ENCODE results near the gene CXCR6. TPM values are rescaled to one million over a fixed set of nuclear protein-coding genes. Genes with fewer than 3 reads are reported as not detected.

The CXCR6 gene
- total and polyA plus RNA-seq, 2 of the 8 experiments (the other 6 are each of a cell fraction or from before 2014, with no cell fraction given) = not detected

- Histone ChIP-seq H2BK15ac (ENCODE audit: low read length) (no peak overlapping the region), H4K91ac (replicated peaks; ENCODE audit: insufficient read length, low read length) (no peak overlapping the region), H3K14ac (ENCODE audit: insufficient read length) (no peak overlapping the region), H2AFZ (ENCODE audit: low read length) (no peak overlapping the region), H3K27ac (ENCODE audit: low read depth, low read length) (no peak overlapping the region), H2AK5ac (ENCODE audit: low read depth, low read length) (no peak overlapping the region), H2BK120ac (replicated peaks; ENCODE audit: low read depth, low read length) (no peak overlapping the region), H3K27me3 (replicated peaks in 1 of 4; ENCODE audit: control insufficient read depth in 3 of 4, extremely low read depth in 1 of 4, insufficient read depth in 3 of 4, low read length in 3 of 4) (no peaks in the 10 kb centered on the region), H3K36me3 (ENCODE audit: control insufficient read depth in 2 of 4, insufficient read depth in 4 of 4, low read length in 3 of 4) (peaks cover 25 to 57% (median 46%) of the 10 kb centered on the region in 4 experiments), H3K56ac (replicated peaks; ENCODE audit: insufficient read length, low read depth, low read length) (no peak overlapping the region), H3K4me3 (ENCODE audit: extremely low read depth in 1 of 4, insufficient read depth in 2 of 4, low read depth in 3 of 4, low read length in 4 of 4) (no peak overlapping the region), H3K79me1 (ENCODE audit: low read depth, low read length) (no peaks in the 10 kb centered on the region), H3K9me3 (ENCODE audit: insufficient read depth in 2 of 2, low read depth in 1 of 2, low read length in 1 of 2) (no peaks in the 10 kb centered on the region), H3K4me2 (ENCODE audit: insufficient read depth in 1 of 2, low read depth in 2 of 2, low read length in 2 of 2) (no peak overlapping the region), H4K20me1 (replicated peaks in 1 of 2; ENCODE audit: control insufficient read depth in 1 of 2, insufficient read depth in 2 of 2, low read length in 2 of 2) (peaks cover 0 to 8% of the 10 kb centered on the region in 2 experiments), H3K23ac (ENCODE audit: insufficient read length) (no peak overlapping the region), H2BK12ac (ENCODE audit: low read depth, low read length) (no peak overlapping the region), H4K5ac (ENCODE audit: insufficient read length, low read depth, low read length) (no peak overlapping the region), H3K9ac (replicated peaks in 1 of 4; ENCODE audit: extremely low read depth in 1 of 4, low read depth in 3 of 4, low read length in 3 of 4) (no peak overlapping the region), H2BK20ac (ENCODE audit: low read length) (no peak overlapping the region), H4K8ac (ENCODE audit: extremely low read depth, insufficient read depth, low read length) (no peak overlapping the region; the same call in 1 of the 2 replicates), H3K79me2 (ENCODE audit: control insufficient read depth in 1 of 2, insufficient read depth in 2 of 2, low read length in 2 of 2) (no peaks in the 10 kb centered on the region), H2BK5ac (ENCODE audit: low read depth, low read length) (no peak overlapping the region), H3K18ac (ENCODE audit: extremely low read depth, low read length) (no peak overlapping the region), H3K4me1 (replicated peaks in 1 of 4; ENCODE audit: control insufficient read depth in 3 of 4, insufficient read depth in 4 of 4, low read length in 3 of 4) (no peaks in the 10 kb centered on the region), H3K4ac (replicated peaks; ENCODE audit: insufficient read length, low read depth, low read length) (no peak overlapping the region), H3K23me2 (ENCODE audit: low read depth, low read length) (no peaks in the 10 kb centered on the region)
- 93% methylated on average over 9 of the region's 9 CpGs; no CpG with 5 or more reads in 1 of the 2 experiments for WGBS, 2 experiments (ENCODE audit: extremely low coverage in 1 of 2, insufficient coverage in 1 of 2, insufficient read length in 1 of 2, insufficient replicate concordance in 2 of 2, low coverage in 1 of 2, low lambda C conversion rate in 2 of 2, missing lambda C conversion rate in 1 of 2)
- FAIRE-seq (no peak), DNase-seq (ENCODE audit: low read depth in 1 of 2, low spot score in 2 of 2) (no peak)
- CTCF ChIA-PET (ENCODE audit: partially characterized antibody) = interaction anchor here (0.7 to 6.7 kb wide), 9 partner anchors 9 to 461 kb away, joined by 3 to 51 read pairs (median 3); partner anchors contain the start of gene CXCR6
- TF ChIP-seq POU5F1 (IDR thresholded peaks at IDR 0.05; ENCODE audit: low read depth, low read length) (no peak), ASH2L (IDR thresholded peaks at IDR 0.05; ENCODE audit: low read length) (no peak), BRCA1 (IDR thresholded peaks at IDR 0.05; ENCODE audit: low read depth, low read length) (no peak)
- POLR2A ChIA-PET (ENCODE audit: partially characterized antibody) = interaction anchor here (1.2 kb wide), 1 partner anchor 10 kb away, joined by 4 read pairs; no protein-coding TSS in a partner anchor
These were observed 24.9 kb downstream of the CXCR6 start for GRCh38 chr3:45968149-45968548.
